Hematopoietic multipotent progenitor cell (in vitro differentiated cells): ENCODE data around the gene PLA2R1. TPM values are rescaled to one million over a fixed set of nuclear protein-coding genes. Genes with fewer than 3 reads are reported as not detected.

ENCODE experiments used
- DNase-seq, 3 donors: peaks; one replicate each; pipeline ENCODE4 v3.0.0-alpha.2; 2011 to 2015; ENCODE audit warnings: low read depth in 2 of 3, low spot score in 2 of 3
- total RNA-seq: library from RNA; depleted of rRNA; stranded (reverse); fragments of >200 nt; gene quantifications from one replicate; pipeline ENCODE4 v1.2.3, GENCODE V29; 2012

Gene PLA2R1
- 2.4 TPM for total RNA-seq

DNA sequence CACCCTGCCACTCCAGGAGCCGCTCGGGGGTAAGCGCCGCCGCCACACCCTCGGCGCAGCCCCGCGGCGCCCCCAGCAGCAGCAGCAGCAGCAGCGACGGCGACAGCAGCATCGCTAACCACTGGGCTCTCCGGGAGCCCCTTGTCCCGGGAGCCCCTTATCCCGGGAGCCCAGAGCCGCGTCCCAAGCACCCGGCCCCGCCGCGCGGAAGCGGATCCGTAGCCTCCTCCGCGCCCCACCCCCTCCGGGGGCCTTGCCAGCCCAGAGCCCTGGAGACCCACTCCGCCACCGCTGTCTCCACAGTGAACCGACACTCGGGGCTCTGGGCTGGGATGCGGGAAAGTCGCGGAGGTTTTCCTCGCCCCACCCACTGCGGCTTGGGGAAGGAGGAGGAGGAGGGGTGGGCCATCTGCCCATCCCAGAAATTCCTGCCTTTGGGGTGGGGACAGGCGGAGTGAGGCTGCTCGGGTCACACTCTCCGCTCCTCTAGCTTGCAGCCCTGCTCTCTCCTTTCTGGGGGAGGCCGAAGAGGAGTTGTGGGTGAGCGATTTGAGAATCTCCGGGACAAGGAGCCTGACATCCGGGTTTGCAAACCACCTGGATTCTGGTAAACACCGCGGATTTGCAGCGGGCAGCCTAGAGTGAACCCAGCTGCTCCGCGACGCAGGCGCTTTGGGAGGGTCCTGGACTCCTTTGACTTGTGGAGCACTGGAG is at the start of gene PLA2R1:
TSS of gene PLA2R1 (minus strand) at position 324 of the 714 bp plus-strand sequence. CDS start at position 112, 212 bp downstream.
- DNase-seq = peak in 1 of 3 donors; percentile 38

- no peak for DNase-seq
These were observed 48.3 kb upstream of the PLA2R1 start for GRCh38 chr2:160110674-160111239.

- peak; percentile 11 to 82 (median 61) for DNase-seq
These were observed 47.7 kb upstream of the PLA2R1 start for GRCh38 chr2:160109939-160110673.

DNA sequence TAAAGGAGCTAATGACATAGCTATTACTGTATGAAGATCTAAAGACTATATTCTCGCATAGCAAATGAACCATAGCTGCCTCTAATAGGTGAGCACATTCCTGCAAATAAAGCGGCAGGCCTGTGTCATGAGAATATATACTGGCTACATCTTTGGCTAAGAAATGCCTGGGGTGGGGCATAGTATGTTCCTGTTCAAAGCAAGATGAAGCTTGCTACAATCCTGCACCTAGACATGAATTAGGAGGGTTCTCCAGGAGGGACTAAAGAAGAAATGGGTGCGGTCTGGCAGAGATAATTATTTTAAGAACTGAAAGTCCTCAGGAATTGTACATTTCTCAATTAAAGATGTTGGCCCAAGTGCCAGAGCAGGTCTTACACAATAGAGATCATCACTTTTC is 46.8 kb upstream of the PLA2R1 start:
- no peak for DNase-seq

DNA sequence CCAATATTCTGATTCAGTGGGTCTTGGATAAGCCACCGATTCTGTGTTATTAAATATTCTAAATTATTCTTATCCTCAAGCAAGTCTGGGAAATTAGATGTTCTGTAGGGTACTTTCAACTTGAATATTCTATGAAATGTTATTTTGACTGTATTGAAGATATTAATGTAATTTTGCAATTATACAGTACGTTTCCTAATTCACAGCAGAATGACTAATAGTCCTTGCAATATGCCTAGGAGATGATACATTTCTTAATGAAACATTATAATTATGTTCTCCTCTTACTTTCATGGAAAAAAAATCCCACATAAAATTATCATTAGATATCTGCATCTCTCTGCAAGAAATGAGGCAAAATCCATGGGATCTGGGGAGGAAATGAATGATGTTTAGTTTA is 46.2 kb upstream of the PLA2R1 start:
- no peak for DNase-seq

- no peak for DNase-seq
These were observed 43.0 kb upstream of the PLA2R1 start for GRCh38 chr2:160105366-160105765.

DNA sequence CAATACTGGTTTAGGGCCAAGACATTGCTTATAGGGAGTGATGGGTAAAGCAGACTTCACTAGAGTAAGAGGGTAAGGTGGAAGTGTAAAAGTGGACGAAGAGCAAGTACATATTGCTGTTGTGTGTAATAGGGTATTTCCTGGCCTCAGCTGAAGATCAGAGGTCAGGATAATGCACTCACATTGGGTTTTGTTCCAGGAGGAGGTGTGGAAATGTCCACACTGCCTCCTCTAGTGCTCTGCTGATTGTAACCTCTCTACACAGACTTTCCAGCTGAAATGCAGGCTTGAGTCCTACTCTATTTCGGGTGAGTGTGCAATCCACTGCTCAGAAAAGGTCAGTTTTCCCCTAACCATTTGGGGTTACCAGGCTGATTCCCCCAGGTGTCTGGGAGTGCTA is 41.7 kb upstream of the PLA2R1 start:
- DNase-seq = no peak

GRCh38 chr2:160097326-160097725 is 34.9 kb upstream of the PLA2R1 start:
- DNase-seq = no peak

GRCh38 chr2:160096409-160096808 is 34.0 kb upstream of the PLA2R1 start:
- no peak for DNase-seq

- DNase-seq = no peak
These were observed 30.0 kb upstream of the PLA2R1 start for GRCh38 chr2:160092445-160092844.

DNA sequence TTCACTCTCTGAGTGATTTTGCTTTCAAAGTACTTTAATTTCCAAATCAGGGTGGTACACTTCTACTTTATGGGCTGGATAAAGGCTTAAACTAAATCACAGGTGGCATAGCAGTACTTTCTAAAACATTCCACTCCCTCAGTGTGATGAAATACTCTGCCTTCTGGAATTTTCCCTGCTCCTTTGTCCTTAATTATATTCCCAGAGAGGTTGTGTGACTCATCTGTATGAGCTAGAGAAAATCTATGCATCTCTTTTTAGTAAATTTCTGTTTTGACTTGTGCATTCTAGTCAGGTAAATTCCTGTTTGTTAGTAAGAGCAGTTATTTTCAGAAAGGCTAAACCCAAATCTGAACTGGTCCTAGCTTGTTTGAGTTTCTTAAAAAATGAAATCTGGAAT is 29.0 kb upstream of the PLA2R1 start:
- no peak for DNase-seq

DNA sequence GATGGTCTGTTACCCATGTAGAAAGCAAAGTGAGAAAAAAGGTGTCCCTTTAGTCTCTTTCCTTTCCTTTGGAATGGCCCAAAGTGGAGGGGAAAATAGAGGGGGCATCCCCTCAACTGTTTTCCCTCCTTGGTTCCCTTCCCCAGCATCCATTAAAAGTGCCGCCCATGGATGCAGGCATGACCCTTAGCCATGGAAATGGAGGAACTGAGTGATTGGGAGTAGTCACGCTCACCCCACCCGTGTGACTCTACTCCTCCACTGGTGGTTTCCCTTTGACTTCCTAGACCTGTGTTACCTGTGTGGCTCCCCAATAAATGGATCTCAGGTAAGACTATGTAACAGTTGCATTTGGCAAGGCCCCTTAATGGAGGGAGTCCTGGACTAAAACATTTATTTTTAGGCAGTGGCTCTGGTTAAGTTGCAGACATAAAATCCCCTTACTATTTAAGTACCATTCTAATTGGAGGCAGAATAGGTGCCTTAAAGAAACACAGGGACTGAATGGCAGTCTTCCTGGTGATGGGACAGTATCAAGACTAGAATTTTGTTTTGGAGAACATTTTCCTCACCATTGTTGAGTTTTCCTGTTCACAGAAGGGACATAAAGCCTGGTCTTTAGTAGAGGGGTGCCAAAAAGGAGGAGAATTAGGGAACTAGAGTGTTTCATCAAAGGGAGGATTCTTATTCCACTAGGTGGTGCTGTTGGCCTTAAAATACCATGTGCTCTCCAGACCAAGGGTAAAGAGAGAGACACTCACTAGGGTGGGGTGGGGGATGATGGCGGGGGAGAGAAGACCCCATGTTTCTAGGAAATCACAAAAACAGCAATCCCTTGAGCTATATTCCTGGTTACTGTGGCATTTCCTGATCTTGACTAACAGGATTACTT is 25.7 kb upstream of the PLA2R1 start:
- DNase-seq = peak in 1 of 3 donors; percentile 19

- DNase-seq = no peak
These were observed 23.2 kb upstream of the PLA2R1 start for GRCh38 chr2:160085662-160086061.

- DNase-seq = no peak
These were observed 15.7 kb upstream of the PLA2R1 start for GRCh38 chr2:160077912-160078810.

DNA sequence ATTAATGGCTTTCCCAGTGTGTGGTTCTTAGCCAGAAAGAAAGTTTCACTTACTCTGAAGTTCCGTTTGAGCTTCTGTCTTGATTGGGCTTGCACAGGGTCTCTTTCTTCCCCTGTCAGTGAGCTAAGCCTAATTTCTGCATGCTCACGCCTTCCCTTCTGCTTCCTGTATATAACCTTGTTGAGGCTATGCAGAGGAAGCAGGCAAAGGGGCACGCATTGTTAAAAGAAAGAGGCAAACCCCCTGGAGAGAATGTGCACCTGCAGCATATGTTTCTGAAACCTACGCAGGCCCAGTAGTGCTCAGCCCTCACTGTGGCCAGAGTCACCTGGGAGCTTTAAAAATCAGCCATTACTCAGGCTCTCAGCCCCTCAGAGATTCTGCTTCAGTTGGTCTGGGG is 14.5 kb upstream of the PLA2R1 start:
- peak in 2 of 3 donors; percentile 73 to 93 for DNase-seq

DNA sequence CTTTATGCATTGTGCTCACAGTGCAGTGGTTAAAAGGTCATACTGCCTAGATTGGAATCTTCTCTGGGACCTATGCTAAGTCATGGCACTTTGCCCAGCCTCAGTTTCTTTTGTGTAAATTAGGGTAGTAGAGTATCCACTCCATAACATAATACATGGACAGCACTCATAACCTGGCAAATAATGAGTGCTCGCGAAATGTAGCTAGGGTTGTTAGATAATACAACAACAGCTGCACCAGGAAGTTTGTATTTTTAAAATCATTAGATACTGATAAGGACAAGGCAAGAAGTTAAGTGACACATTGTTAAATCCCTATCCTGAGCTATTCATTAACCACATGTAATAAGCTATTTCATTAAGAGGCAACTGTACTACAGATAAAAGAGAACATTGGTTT is 13.8 kb upstream of the PLA2R1 start:
- DNase-seq = no peak

GRCh38 chr2:160075171-160075570 is 12.8 kb upstream of the PLA2R1 start:
- DNase-seq = no peak

- DNase-seq = no peak
These were observed 11.0 kb upstream of the PLA2R1 start for GRCh38 chr2:160073284-160073888.

DNA sequence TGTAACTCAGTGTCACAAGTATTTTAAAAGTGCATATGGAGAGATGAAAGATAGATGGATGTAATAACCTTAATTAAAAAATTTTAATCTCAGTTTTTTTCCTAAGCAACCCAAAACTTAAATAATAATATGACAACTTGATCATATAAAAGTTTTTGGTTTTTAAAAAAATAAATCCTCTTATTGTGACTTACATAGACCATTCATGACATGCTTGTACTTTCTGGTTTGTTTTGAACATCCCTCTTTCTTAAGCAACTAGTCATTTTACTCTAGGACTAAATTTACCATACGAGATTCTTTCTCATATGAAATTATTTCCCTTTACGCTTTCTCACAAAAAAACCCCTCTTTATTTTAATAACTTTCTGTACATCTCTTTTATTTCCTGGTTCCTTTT is 6.5 kb upstream of the PLA2R1 start:
- DNase-seq = no peak
